Hepatocyte (in vitro differentiated cells): ENCODE results near the gene VMP1.

ENCODE experiments used
- EZH2 ChIP-seq: fragments of 200-600 bp; sonication (generic); IDR thresholded peaks from 2 replicates; pipeline ENCODE4 v1.6.1; 2016; ENCODE audit warnings: antibody characterized with exemption, mild to moderate bottlenecking, borderline replicate concordance
- EZH2phosphoT487 ChIP-seq: fragments of 200-600 bp; sonication (generic); IDR thresholded peaks from one replicate; pipeline ENCODE4 v1.6.1; 2018; ENCODE audit warnings: antibody characterized with exemption, mild to moderate bottlenecking, low read depth, moderate library complexity; ENCODE audit not compliant: unreplicated experiment, severe bottlenecking
- TF ChIP-seq, protein P1 (sequence below): fragments of 200-600 bp; sonication (generic); IDR thresholded peaks from 2 replicates; pipeline ENCODE4 v1.5.1; 2016; ENCODE audit warnings: antibody characterized with exemption, mild to moderate bottlenecking; ENCODE audit not compliant: poor library complexity

DNA sequence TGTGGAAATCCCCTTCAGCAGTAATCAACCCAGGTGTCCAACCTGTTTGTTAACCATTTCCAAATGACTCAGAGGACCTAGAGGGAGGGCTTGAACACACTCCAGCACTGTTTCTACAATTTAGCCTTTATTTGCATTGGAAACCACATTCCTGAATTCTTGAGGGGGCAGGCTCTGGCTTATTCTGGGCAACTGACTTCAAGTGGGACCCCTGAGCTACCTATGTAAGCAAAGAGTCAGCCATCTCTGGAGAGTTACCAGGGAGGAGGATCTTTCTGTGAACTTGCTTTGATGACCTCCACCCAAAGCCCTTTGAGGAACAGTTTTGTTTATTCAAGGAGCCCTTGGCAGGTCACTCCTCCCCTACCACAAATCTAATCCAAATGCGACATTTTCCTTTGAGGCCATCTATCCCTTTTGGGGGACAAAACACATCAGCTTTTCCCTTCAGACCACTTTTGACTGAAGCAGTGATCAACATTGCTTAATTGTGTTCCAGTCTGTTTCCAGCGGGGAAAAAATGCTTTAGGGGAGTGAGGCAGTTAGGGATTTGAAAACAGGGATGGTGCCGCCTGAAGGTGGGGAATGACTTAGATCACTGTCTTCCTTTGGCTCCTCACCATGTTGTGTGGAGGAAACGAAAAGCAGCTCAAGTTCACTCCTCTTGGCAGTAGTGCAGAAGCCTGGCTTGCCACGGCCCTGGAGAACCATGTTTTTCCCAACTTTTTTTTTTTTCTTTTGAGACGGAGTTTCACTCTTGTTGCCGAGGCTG lies 139.1 kb downstream of the VMP1 start:
- TF ChIP-seq EZH2 (no peak), EZH2phosphoT487 (no peak)
- TF ChIP-seq, protein P1, sequence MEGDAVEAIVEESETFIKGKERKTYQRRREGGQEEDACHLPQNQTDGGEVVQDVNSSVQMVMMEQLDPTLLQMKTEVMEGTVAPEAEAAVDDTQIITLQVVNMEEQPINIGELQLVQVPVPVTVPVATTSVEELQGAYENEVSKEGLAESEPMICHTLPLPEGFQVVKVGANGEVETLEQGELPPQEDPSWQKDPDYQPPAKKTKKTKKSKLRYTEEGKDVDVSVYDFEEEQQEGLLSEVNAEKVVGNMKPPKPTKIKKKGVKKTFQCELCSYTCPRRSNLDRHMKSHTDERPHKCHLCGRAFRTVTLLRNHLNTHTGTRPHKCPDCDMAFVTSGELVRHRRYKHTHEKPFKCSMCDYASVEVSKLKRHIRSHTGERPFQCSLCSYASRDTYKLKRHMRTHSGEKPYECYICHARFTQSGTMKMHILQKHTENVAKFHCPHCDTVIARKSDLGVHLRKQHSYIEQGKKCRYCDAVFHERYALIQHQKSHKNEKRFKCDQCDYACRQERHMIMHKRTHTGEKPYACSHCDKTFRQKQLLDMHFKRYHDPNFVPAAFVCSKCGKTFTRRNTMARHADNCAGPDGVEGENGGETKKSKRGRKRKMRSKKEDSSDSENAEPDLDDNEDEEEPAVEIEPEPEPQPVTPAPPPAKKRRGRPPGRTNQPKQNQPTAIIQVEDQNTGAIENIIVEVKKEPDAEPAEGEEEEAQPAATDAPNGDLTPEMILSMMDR = no peak
